Brain pericyte (primary cell): ENCODE data around the gene YRDC.
"Not testable (repeated sequence)": the region's sequence is repeated elsewhere in the genome, so short reads cannot be mapped to it uniquely, and the experiment has no call there.

ENCODE experiments used
- DNase-seq: peaks from one replicate; pipeline ENCODE4 v3.0.0-alpha.2; 2012; ENCODE audit warnings: low read depth, low spot score

YRDC gene

GRCh38 chr1:37821481-37821880 lies 13.5 kb upstream of the YRDC start:
- no peak for DNase-seq

- DNase-seq: no peak
Observed at GRCh38 chr1:37817481-37817880, 9.5 kb upstream of the YRDC start.

DNA sequence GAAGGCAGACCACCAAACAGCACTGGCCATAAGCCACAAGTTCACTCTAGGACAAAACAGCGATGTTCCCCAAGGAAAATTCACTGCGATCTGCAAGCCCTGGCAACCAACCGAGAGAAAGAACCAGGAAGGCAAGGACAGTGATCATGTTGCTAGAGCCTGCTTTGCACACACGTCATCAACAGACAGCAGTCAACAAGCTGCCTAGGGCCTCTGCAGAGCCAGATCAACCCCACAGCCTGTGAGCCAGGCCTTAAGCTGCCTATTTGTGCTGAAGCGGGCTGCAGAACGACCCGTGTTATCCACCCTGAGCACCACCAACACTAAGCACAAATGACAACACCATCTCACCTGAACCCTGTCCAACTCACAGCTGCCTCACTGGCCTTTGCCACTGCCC lies 6.2 kb upstream of the YRDC start:
- no peak for DNase-seq

DNA sequence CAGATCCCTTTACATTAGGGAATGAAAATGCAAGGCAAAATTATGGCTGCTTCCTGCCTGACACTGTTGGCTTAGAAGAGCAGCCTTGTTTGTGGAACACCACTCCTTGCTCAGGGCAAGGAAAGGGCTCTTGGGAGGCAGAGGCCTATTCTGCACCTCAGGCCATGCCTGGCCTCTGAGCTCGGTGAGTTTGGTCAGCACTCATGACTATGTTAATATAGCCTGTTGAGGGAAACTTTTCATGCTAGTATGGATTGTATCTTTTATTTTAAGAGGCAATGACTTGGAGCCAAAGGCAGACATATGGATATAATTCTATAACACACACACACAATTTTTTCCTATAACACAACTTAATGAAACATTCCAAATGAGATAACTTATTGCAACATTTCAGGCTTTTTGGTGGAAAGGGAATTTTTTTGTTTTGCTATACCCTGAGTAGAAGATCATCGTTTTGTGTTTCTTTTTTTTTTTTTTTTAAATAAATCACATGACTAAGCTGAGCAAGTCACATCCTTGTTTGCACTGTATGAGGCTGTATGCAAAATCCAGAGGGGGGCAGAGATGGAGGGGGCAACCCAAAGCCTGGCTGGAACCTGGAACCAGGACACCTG lies 5.6 kb upstream of the YRDC start:
- no peak for DNase-seq

DNA sequence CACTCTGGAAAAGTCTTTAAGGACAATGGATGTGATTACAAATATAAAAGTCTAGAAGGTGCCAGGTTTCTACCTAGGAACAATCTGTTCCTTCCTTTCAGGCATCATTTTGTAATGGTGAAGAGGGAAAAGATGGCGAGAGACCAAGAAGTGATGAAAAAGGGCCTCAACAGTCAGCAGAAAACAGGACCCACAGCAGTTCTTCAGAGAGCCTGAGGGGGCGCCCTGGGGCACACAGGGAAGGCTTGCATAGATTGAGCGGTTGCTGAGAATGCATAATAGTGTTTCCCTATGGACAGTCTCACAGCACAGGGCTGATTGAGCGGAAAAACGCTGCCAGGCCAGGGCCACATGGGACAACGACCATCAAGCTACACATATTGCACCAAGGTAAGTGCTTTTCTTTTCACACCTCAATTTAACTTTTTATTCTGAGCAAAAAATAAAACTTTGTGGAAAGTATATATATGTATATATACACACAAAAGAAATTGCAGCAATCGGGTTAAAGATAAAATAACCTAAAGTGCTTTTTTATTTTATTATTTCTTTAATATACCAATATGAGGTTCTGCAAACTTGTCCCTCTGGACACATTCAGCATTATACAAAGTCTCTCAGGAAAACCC lies 3.1 kb upstream of the YRDC start:
- no peak for DNase-seq

- DNase-seq: no peak
Observed at GRCh38 chr1:37809942-37810341, 1.9 kb upstream of the YRDC start.

GRCh38 chr1:37808369-37809319 lies 636 bp upstream of the YRDC start:
- DNase-seq: peak; percentile 51

DNA sequence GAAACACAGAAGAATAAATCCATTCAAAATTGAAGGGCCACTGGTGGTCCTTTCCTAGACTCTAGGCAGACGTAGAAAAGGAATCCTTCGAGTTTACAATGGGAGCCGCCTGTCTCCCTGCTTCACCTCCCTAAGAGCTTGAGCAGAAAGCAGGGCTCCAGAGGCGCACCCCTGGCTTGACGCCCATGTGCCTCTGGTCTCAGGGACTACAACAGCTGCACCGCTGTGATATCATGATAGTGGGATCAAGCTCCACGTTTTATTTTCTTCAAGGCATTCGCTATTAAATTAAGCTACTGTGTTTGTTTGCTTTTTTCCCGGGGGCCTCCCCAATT lies 821 bp downstream of the YRDC start:
- no peak for DNase-seq

DNA sequence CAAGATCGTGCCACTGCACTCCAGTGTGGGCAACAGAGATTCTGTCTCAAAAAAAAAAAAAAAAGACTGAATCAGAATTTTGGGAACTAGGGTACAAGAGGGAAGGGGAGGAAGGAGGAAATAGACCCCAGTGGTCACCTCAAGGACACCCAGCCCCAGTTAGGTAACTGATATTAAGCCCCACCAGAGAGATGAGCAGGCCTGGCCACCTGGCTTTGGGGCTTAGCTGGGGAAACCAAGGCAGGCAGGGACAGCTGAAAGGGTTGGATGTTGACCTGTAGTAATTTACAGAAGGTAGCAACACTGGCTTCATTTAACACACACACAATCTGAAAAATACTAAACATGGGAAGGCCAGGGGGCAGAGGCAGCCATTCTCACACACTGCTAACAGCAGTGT lies 5.6 kb downstream of the YRDC start:
- no peak for DNase-seq

GRCh38 chr1:37797750-37798345 lies 10.2 kb downstream of the YRDC start:
- no peak for DNase-seq

DNA sequence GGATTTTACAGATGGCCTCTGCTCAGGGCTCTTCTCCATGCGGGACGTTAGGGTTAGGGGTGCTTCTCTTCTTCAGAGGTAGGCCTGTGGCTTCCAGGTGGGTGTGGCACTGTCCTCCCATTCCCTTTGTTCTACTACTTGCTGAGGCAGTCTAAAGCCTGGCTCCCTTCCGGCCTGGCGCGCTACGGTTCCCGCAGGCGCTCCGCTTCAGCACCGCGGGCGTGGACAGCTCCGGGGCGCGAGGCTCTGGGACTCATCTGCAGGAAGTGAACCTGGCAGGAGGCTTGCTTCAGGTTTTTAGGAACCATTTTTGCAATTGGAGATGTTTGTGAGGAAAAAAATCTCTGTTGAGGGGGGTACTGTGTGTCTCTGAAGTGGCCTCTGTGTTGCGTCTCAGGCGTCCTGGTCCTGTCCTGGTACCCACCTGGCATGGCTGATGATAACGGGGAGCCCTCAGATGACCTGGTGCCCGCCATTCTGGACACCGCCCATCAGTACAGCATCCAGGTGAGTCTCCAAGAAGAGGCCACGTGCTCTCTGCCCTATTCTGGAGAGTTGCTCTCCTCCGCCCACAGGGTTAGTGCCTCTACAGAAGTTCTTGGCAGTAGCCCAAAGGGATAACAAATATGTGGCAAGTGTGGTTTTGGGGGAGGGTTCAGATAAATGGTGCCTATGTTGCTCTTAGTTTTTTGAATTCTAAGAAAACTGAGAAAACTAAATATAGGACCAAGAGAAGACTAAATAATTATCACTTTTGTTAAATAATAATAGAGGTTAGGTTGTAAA lies 12.5 kb downstream of the YRDC start:
- no peak for DNase-seq

DNA sequence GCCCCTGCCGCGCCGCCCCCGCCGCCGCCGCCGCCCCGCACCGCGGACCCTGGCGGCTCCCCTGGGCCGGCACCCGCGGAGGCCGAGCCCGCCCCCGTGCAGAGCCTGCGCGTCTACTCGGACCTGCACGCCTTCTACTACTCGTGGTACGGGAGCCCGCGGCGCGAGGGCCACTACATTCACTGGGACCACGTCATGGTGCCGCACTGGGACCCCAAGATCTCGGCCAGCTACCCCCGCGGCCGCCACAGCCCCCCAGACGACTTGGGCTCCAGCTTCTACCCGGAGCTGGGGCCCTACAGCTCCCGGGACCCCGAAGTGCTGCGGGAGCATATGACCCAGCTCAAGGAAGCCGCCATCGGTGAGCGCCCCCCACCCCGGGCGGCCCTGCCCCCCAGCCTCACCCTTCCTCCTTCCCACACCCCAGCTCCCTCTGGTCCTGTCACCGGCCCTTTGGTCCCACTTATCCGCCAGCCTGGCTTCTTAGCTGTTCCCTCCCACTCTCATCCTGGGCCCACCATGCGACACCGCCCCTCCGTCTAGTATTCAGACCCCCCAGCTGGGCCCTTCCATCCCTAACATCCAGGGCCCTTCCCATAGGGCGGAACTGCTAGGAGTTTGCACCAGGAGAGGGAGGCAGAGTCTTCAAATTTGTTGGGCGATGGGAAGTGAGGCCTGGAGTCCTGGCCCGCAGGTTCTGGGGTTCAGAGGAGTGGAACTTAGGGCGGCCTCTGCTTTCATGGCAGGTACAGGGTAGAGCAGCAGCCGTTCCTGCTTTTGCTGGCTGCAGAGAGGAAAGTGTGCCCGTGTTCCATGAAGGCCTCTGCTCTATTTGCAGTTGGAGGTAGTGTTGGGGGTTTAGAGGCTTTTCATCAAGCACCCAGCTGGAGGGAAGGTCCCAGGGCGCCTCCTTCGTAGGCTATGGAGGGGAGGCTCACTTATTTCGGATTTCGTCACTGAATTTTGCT lies 13.4 kb downstream of the YRDC start:
- no peak for DNase-seq

- no peak for DNase-seq
Observed at GRCh38 chr1:37793773-37794371, 14.1 kb downstream of the YRDC start, which contains the start of gene MANEAL. Gene MANEAL (plus strand): TSS chr1:37793847. CDS start chr1:37794183, 336 bp downstream.

GRCh38 chr1:37792943-37793686 lies 14.9 kb downstream of the YRDC start:
- no peak for DNase-seq

GRCh38 chr1:37782491-37782890 lies 25.5 kb downstream of the YRDC start:
- no peak for DNase-seq

GRCh38 chr1:37778654-37779053 lies 29.4 kb downstream of the YRDC start:
- no peak for DNase-seq

DNA sequence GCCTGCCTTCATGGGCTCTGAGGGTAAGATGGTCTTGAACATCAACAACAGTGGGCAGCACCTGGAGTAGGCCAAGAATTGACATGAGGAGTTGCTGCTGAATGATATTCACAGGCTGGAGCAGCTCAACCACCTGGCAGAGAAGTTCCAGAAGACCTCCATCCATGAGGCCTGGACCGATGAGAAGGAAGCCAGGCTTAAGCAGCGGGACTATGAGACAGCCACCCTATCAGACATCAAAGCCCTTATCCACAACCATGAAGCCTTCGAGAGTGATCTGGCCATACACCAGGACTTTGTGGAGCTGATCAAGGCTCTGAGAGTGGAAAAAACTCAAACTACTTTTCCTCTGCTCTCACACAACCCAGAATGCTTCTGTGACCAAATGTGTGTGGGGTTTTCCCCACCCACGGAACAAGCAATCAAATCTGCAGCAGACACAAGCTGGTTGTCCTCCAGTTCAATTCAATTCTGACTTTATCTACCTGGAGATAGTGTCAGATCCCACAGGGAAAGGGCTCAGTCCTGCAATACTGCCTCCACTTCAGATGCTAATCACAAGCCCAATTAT lies 31.0 kb downstream of the YRDC start:
- no peak for DNase-seq

- DNase-seq: not testable (repeated sequence)
Observed at GRCh38 chr1:37771440-37771839, 36.6 kb downstream of the YRDC start.

DNA sequence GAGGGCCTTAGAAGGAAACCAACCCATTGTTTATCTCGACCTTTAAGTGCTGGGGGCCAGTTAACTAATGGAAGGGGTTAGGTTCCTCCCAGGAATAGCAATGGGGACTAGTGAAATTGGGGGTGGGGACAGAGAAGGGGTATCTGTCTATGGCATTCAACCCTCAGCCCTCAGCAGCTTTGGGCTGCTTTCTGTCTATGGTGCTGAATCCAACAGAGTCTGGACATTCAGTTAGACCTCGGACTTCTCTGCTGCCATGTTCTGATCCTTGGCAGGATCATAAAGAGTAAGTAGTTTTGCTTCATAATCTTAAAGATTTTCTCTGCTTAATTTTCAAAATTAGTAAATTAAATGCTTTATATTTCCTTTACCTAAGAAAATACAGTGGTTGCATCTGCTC lies 40.5 kb downstream of the YRDC start:
- no peak for DNase-seq
